ENCODE results near the gene DLAT.
"Not testable (repeated sequence)": the region's sequence is repeated elsewhere in the genome, so short reads cannot be mapped to it uniquely, and the experiment has no call there.

The DLAT gene

DNA sequence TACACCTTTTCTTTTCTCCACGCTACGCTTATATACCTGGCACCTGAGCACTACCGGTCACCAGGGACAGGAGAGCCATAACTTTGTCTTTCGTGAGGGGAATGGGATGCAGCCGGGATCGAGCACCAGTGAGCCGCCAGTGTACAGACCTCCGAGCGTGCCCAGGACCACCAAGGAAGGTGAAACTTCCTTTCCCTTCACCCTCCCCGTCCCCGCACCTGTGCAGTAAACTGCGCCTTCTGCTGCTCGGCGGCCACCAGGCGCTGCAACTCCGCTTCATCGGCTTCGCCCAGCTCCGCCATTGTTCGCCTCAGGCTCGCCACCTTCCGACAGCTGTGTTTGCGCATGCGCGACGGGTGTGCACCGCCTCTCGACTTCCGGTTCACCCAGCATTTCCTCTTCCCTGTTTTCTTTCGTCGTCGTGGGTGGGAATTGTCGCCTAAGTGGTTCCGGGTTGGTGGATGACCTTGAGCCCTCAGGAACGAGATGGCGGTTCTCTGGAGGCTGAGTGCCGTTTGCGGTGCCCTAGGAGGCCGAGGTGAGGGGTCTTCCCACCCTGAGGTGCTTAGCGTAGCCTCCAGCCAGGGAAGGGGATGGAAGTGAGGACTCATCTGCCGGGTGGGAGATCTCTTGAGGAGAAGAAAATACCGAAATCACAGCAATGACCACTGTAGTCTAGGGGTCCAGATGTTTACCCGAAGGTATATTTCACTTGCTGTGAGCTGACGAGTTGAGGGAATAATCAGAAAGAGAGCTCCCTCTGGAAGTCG lies 61.4 kb downstream of the DLAT start, which contains the start of the genes SDHD and TIMM8B:
TSS of gene SDHD (plus strand) at position 452 of the 770 bp plus-strand sequence. CDS start at position 487, 35 bp downstream.
TSS of gene TIMM8B (minus strand) at position 335 of the 770 bp plus-strand sequence. CDS start at position 302, 33 bp downstream.
- TF ChIP-seq, protein P1, sequence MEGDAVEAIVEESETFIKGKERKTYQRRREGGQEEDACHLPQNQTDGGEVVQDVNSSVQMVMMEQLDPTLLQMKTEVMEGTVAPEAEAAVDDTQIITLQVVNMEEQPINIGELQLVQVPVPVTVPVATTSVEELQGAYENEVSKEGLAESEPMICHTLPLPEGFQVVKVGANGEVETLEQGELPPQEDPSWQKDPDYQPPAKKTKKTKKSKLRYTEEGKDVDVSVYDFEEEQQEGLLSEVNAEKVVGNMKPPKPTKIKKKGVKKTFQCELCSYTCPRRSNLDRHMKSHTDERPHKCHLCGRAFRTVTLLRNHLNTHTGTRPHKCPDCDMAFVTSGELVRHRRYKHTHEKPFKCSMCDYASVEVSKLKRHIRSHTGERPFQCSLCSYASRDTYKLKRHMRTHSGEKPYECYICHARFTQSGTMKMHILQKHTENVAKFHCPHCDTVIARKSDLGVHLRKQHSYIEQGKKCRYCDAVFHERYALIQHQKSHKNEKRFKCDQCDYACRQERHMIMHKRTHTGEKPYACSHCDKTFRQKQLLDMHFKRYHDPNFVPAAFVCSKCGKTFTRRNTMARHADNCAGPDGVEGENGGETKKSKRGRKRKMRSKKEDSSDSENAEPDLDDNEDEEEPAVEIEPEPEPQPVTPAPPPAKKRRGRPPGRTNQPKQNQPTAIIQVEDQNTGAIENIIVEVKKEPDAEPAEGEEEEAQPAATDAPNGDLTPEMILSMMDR (conservative IDR thresholded peaks at IDR 0.05) = no peak; the same call in 1 of the 2 replicates
- TF ChIP-seq ZFX (IDR thresholded peaks at IDR 0.05) = no peak
- peak within 1 kb of the TSS; percentile 97 for H3K27ac ChIP-seq

DNA sequence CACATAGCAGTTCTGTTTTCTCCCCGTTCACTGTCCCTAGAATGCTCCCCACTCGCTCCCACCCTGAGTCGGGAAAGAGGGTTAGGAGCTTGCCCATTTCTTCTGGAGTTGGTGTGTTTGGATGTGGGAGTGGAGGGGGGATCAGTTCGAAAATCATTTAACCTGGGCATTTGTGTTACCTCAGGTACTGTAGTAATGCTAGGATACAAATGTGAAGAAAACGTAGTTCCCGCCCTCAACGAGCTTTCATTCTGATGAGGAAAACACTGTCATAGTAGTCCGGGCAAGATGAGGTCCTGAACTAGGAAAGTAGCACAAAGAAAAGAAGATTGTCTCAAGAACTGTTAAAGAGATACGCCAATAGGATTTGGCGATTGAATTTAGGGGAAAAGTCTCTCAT lies 62.0 kb downstream of the DLAT start:
- H3K27ac ChIP-seq = peak overlapping the region; percentile 97
- no peak for TF ChIP-seq ZFX (IDR thresholded peaks at IDR 0.05)
- TF ChIP-seq, protein P1 (conservative IDR thresholded peaks at IDR 0.05) = no peak

DNA sequence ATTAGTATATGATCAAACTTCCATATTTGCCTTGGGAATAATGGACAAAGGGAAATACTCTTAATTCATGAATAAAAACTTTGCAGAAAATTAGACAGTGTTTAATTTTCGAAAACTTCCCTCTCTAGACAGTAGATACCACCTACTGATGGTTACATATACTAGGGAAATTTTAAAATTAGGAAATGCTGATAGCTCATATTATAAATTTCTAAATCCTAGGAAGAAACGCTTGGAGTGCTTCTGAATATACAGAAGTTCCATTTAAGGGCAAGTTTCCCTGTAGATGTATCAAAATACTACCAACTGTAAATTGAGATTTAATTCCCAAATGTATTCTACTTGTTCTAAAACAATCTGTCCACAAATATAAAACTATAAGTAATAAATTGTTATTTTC lies 70.1 kb downstream of the DLAT start:
- not testable (repeated sequence) for H3K27ac ChIP-seq

DNA sequence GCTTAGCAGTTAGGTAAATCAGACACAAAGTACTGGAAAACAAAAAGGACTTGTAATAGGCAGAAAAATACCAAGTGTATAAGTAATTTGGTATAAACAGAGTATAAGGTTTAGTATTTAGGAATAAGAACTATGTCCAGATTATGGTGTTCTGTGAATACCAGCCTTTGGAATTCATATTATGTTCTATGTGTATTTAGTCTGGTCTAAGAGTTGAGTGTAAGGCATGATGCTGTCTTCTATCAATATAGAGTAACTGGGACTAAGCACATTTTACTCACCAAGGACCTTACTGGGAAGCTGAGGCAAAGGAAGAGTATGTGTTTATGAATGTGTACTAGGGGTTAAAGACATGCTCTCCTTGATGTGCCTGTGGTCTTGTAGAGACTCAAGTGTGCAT lies 71.0 kb downstream of the DLAT start:
- TF ChIP-seq, protein P1 (conservative IDR thresholded peaks at IDR 0.05) = no peak
- TF ChIP-seq ZFX (IDR thresholded peaks at IDR 0.05) = no peak
- H3K27ac ChIP-seq = no peak overlapping the region

DNA sequence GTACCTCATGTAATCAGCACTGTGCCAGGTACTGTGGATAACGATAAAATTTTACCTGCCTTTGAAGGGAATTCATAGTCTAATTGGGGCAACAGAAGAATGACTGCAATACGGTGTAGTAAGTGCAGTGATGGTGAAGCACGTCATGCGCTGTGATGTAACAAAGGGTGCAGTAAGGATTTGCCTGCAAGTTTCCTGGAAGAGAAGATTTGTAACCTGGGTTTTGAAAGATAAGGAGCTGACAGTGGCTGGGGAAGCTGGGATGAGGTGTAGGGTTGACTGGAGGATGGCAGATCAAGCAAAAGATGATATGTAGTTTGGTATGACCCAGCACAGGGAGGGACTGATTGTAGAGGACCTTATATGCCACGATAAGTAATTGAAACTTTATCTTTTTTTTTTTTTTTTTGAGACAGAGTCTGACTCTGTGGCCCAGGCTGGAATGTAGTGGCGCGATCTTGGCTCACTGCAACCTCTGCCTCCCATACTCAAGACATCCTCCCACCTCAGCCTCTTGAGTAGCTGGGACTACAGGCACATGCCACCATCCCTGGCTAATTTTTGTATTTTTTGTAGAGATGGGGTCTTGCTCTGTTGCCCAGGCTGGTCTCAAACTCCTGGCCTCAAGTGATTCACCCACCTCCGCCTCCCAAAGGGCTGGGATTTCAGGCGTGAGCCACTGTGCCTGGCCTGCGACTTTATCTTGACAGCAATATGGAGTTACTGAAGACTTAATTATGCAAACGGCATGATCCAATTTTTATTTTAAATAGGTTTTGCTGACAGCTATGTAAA lies 72.7 kb downstream of the DLAT start:
- no peak overlapping the region for H3K27ac ChIP-seq
- TF ChIP-seq, protein P1 (conservative IDR thresholded peaks at IDR 0.05) = no peak
- TF ChIP-seq ZFX (IDR thresholded peaks at IDR 0.05) = no peak

DNA sequence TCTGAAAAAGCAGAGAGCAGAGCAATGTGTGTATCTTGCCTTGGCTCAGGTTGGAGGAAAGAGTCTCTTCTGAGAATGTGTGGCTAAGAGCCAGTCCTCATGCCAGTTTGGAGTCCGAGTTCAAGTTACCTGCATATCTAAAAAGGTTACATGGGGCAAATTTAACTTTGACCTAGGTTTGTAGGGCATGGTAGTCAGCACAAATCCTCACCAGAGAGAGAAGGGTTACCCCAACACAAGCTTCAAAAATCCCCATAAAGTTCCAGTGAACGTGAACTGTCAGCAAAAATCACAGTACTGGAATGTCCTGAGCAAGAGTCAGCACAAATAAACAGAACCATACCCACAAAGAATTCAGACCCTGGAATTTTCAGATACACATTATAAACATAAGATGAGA lies 75.3 kb downstream of the DLAT start:
- TF ChIP-seq ZFX (IDR thresholded peaks at IDR 0.05) = no peak
- TF ChIP-seq, protein P1 (conservative IDR thresholded peaks at IDR 0.05) = no peak
- no peak overlapping the region for H3K27ac ChIP-seq

DNA sequence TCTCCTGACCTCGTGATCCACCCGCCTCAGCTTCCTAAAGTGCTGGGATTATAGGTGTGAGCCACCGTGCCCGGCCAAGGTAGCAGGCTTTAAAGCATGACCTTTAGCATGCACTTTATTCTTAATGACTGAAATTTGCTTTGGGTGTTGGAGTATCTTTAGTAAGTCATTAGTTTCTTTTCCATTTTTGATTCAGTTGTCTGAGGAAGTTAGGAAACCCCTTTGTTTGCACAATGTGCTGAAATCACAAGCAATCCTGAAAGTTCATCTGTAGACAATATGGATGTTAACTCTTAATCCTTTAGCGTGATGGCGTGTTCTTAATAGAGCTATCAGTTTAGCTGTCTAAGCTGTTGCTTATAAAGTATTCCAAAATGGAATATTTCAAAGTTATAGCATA lies 78.2 kb downstream of the DLAT start:
- H3K27ac ChIP-seq = no peak overlapping the region
- TF ChIP-seq, protein P1 (conservative IDR thresholded peaks at IDR 0.05) = no peak
